Stimulated activated CD8-positive, alpha-beta memory T cell treated with anti-CD3 and anti-CD28 coated beads, Interleukin-15, amount 100 ng/mL, for 1 hour (primary cell): ENCODE data around the gene ZNF585A.
A peak's percentile ranks its signal among the peaks of the same experiment; 100 is the strongest.
"Not testable (repeated sequence)": the region's sequence is repeated elsewhere in the genome, so short reads cannot be mapped to it uniquely, and the experiment has no call there.

Experiments used
- DNase-seq: peaks from one replicate; pipeline ENCODE4 v3.0.0-alpha.2; 2020; ENCODE audit warnings: low read depth

Gene ZNF585A

DNA sequence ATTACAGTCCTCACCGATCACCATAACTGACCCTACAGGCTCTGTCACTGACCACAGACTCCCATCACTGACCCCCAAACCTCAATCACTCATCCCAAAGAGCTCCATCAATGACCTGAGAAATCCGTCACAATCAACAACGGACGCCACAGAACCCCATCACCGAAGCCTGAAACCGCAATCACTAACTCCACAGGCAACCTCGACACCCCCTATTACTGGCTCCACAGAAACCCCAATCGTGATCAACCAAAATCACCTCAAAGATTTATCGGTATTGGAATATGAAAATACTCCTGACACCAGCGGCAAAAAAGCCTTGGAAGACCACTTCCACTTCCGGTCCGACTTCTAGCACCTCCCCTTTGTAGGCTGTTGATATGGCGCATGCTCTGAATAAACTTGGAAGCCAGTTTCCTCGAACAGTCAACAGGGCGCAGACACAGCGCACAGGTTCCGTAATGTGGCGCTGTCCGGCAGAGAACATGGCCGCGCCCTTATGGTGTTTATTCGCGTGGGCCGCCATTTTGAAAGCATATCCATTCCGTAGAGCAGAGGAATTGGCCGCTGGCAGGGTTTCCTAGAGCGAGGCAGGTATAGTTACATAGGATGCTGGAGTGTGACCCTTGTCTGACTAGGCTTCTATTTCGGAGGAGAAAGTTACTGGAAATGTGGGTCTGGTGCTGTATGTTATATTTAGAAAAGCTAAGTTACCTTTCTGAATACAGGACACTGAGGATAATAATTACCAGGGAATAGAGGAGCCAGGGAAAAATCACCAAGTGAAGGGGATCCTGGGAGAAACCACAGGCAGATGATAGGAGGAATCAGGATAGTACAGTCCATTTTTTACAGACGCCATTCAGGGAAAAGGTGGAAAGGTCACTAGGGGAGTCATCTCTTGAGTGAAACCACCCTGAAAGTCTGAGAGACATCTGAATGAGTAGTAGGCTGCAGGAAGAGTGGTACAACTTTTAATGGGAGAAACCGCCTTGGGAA, at the start of gene ZNF585A:
ZNF585A (minus strand) TSS at position 328 of the 999 bp plus-strand sequence. CDS start 2,785 bp downstream, outside the sequence.
- DNase-seq = peak; percentile 83

DNA sequence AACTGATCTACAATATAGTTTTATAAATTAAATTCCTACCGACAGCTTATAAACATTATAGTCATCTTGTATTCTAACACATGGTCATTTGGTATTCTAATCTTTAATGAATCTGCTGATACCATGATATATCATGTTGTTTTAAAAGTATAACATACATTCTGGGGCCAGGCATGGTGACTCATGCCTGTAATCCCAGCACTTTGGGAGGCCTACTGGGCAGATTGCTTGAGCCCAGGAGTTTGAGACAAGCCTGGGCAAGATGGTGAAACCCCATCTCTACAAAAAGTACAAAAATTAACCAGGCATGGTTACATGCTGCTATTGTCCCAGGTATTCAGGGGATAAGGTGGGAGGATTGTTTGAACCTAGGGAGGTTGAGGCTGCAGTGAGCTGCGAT, 48.6 kb upstream of the ZNF585A start:
- no peak for DNase-seq

GRCh38 chr19:37220383-37220782, 47.9 kb upstream of the ZNF585A start:
- no peak for DNase-seq

- no peak for DNase-seq
Measured at GRCh38 chr19:37218592-37218935, 46.1 kb upstream of the ZNF585A start.

DNA sequence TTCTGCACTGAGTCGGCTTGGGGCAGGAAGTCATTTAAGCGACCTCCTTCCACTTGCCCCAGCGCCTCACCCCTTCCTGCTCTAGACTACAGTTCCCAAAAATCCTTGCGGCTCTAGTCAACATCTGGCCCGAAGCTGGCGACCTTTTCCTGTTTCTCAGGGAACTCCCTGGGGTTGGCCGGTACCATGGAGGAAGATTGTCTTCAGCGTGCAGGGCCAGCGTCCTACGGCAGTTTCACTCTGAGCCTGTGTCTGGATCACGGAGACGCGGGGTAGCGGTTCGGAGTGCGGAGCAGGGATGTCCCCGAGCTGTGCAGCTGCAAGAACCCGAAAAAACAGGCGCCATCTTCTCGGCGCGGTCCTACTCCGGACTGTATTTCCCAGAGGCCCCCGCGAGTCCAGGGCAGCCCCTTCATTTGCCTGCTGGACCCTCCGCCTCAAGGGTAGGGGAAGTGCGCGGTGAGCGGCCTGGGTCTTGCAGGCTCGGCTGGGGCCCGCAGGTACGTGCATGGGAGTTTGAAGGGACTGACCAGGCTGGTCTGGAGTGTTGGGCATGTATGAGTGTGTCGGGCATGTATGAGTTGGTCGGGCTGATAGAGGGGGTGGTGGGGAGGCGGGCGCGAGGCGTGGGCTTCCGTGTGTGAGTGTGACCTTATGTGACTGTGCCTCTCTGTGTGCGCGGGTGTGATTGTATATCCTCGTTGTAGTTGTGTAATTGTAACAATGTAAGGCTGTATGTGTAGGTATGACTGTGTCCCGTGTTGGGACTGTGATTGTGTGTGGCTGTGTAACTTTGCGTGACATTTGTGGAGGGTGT, 45.5 kb upstream of the ZNF585A start, which contains the start of gene ZNF383:
ZNF383 (plus strand) TSS at position 440 of the 817 bp plus-strand sequence. CDS start 12,240 bp downstream, outside the sequence.
- DNase-seq = peak; percentile 60

DNA sequence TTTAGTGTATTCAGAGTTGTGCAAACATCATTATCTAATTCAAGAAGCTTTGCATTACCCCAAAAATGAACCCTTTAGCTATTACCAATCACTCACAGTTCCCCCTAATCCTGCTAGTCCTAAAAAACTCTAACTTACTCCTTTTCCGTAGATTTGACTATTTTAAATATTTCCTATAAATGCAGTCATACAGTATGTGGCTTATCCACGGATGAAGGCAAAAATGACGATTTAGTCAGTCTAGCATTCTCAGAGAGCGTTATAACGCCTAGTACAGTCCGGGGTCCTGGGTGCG, 44.9 kb upstream of the ZNF585A start:
- DNase-seq = no peak

DNA sequence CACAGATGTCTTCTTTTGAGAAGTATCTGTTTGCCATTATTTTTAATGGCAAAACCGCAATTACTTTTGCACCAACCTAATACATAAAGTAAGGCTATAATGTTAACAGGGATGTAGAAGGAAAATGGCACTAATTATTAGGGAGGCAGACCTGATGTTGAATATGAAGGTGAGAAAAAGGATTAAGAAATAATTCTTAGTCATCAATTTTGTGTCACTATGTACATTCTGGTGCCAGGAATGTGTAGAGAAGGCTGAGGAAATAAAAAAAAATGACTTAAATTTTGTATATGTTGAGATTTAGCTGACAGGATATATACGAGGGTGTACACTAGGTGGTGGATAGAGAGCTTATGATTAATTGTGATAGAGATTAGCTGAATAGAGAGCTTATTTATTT, 25.3 kb upstream of the ZNF585A start:
- no peak for DNase-seq

GRCh38 chr19:37197115-37197514, 24.6 kb upstream of the ZNF585A start:
- DNase-seq = not testable (repeated sequence)

DNA sequence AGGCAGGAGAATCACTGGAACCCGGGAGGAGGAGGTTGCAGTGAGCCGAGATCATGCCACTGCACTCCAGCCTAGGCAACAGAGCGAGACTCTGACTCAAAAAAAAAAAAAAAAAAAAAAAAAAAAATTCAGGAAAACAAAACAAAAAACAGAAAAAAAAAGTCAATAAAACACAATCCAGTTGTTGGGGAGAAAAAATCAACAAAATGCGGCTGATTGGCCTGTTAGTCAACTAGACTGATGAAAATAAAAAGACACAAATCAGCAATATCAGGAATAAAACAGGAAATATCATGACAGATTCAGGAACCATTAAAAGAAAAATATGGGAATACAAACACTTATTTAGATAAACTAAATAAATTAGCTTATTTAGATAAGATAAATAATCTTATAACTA, 22.8 kb upstream of the ZNF585A start:
- not testable (repeated sequence) for DNase-seq

DNA sequence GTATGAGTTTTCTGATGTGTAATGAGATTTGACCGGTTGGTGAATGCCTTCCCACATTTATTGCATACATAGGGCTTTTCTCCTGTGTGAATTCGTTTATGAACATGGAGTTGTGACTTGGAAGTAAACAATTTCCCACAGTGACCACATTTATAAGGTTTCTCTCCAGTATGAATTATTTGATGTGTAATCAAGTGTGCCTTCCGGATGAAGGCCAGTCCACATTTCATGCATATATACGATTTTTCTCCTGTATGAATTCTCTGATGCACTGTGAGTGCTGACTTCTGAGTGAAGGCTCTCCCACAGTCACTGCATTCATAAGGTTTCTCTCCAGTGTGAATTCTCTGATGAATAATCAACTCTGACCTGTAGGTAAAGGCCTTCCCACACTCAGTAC, 13.6 kb upstream of the ZNF585A start:
- DNase-seq = not testable (repeated sequence)

DNA sequence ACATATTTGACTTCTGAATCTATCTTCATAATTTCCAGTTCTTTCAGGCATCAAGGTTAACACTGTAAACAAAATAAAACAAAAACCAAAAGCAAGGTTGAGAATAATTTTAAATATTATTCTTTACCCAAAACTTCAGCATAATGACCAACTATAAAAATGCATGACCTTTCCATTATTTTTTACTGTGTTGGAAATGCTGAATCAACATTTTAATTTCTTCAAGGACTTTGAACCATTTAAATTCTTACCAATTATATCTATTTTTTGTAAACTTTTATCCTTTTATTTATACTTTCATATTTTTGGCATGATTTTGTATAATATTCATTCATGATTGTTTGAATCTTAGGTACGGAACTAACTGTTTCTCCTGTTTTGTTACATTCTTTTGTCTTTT, 6.9 kb downstream of the ZNF585A start:
- DNase-seq = no peak

GRCh38 chr19:37160153-37160552, 12.3 kb downstream of the ZNF585A start:
- DNase-seq = no peak

DNA sequence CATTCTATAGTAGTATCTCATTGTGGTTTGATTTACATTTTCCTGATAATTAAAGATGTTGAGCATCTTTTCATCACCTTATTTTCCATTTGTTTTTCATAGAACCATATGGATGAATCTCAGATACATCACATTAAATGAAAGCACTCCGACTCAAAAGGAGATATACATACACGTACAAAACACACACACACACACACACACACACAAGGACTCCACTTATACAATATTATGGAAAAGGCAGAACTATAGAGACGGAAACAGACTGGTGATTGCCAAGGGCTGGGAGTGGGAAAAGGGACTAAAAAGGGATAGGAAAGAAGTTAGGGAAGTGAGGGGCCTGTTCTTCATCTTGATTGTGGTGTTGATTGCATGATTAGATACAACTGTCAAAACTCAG, 24.3 kb downstream of the ZNF585A start:
- DNase-seq = no peak

DNA sequence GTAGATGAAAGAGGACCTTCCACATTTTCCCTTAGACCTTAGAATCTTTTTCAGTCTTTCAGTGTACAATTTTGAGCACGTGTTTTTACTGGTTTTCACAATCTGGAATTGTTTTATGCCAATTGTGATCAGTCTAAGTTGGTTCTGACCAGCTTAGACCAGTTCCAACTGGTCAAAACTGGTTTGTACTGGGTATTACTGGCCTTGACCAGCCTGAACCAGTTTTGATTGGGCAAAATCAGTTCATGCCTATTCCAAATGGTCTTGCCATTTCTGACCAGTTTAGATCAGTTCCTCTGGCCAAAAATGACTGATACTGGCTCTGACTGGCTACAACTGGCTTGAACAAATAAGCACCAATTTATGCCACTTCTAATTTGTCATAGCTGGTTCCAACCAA, 36.4 kb downstream of the ZNF585A start:
- no peak for DNase-seq

DNA sequence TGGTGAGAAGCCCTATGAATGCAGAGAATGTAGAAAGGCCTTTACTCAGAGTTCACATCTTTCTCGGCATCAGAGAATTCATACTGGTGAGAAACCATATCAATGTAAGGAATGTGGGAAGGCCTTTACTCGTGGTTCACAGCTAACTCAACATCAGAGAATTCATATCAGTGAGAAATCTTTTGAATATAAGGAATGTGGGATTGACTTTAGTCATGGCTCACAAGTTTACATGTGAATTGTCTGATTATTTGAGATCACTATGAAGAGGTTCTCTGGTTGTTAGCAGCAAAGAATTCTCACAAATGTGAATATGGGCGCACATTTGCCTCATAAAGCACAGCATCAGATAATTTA, 43.7 kb downstream of the ZNF585A start:
- no peak for DNase-seq

GRCh38 chr19:37127999-37128820, 44.3 kb downstream of the ZNF585A start:
- DNase-seq = no peak

DNA sequence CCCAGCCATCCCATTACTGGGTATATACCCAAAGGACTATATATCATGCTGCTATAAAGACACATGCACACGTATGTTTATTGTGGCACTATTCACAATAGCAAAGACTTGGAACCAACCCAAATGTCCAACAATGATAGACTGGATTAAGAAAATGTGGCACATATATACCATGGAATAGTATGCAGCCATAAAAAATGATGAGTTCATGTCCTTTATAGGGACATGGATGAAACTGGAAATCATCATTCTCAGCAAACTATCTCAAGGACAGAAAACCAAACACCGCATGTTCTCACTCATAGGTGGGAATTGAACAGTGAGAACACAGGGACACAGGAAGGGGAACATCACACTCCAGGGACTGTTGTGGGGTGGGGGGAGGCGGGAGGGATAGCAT, 50.4 kb downstream of the ZNF585A start:
- DNase-seq = not testable (repeated sequence)

DNA sequence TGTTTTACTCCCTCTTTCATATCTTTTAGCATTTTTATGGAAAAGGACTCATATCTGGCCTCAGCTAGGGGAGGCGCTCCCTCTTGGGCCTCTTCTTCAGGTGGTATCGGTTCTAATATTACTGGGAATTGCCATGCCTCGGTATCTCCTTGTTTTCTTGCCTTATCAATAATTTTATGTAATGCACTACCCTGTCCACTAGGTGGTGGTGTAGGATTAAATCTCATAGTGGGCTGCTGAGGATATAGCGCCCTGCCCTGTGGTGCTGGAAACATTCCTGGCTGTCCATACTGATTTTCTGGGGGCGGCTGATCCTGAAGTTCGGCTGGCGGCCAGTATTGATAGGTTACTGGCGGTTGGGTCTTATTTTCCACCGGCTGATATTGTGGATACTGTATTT, 58.5 kb downstream of the ZNF585A start:
- DNase-seq = no peak

GRCh38 chr19:37111753-37112152, 60.7 kb downstream of the ZNF585A start:
- DNase-seq = not testable (repeated sequence)

GRCh38 chr19:37104135-37104534, 68.4 kb downstream of the ZNF585A start:
- not testable (repeated sequence) for DNase-seq

DNA sequence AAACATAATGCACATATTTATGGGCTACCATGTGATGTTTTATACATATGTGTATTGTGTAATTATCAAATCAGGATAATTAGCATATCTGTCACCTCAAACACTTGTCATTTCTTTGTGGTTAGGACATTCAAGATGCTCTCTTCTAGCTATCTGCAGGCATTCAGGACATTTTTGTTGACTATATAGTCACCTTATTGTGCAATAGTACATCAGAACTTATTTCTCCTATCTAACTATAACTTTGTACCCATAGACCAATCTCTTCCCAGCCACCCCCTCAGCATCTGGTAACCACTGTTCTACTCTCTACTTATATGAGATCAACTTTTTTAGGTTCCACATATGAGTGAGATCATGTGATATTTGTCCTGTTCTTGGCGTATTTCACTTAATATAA, 73.9 kb downstream of the ZNF585A start:
- DNase-seq = no peak

GRCh38 chr19:37095859-37096258, 76.6 kb downstream of the ZNF585A start:
- no peak for DNase-seq
